HG03025 (cell line): ENCODE data around the gene FBH1.
"Not testable (repeated sequence)": the region's sequence is repeated elsewhere in the genome, so short reads cannot be mapped to it uniquely, and the experiment has no call there.

Experiments
- ATAC-seq: cut with Tn5 transposase; IDR thresholded peaks from one replicate; pipeline ENCODE4 v1.9.1; 2021; ENCODE audit warnings: mild to moderate bottlenecking, moderate library complexity; ENCODE audit not compliant: unreplicated experiment, low FRiP score

The FBH1 gene

DNA sequence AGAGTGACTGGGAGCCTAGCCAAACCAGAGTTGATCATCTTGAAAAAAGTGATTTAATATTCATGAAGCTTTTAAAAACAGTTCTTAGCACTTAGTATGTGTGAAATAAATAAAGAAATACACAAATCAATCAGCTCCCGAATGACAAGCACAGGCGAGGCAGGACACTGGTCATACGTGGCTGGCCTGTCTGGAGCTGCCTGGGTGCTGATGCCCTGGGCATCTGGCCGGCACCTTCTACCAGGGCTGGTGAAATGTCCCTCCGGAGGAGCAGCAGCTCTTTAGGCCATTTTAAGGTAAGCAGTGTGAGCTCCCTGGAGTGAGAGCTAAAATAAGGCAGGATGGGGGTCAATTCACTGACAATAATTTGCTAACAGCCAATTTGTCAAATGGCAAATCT lies 63.6 kb downstream of the FBH1 start:
- no peak for ATAC-seq

GRCh38 chr10:5956146-5956936 lies 66.3 kb downstream of the FBH1 start:
- ATAC-seq = no peak

DNA sequence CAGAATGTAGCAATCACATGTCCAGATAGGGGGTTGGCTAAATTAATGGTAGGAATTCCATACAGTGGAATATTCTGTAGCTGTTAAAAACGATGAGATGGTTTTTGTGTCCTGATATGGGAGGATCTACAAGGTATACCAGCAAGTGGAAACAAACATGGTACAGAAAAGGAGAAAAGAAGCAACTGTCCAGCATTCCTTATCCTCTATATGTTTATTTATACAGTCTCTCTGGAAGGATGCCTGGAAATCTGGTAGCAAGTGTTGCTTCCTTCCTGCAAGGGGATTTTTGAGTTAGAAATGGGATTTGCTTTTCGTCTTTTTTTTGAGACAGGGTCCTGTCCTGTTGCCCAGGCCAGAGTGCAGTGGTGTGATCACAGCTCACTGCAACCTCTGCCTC lies 68.0 kb downstream of the FBH1 start:
- ATAC-seq = no peak

GRCh38 chr10:5958675-5959074 lies 68.6 kb downstream of the FBH1 start:
- ATAC-seq = no peak

- ATAC-seq = no peak
These were observed 69.1 kb downstream of the FBH1 start for GRCh38 chr10:5959142-5959541.

DNA sequence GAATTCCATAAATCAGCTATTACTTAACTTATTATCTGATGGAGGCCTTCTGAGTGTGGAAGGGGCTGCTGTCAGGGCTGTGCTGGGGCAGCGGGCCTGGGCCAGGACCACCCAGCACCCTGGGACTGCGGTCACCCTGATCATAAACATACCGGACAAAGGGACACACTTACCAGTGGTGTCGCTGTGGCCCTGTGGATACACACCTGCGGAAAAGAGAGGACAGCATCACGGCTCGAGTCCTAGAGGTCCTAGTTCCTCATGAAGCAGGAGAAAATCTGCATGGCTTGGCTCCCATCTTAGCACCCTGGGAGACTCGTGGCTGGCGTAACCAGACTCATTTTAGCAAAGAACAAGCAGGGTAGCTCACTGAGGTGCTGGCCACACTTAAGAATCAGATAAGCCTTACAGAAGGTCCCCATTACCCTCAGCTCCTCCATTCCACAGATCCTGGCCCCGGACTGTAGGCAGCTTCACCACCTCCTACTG lies 69.6 kb downstream of the FBH1 start:
- no peak for ATAC-seq

- ATAC-seq = no peak
These were observed 70.3 kb downstream of the FBH1 start for GRCh38 chr10:5960070-5960972.

DNA sequence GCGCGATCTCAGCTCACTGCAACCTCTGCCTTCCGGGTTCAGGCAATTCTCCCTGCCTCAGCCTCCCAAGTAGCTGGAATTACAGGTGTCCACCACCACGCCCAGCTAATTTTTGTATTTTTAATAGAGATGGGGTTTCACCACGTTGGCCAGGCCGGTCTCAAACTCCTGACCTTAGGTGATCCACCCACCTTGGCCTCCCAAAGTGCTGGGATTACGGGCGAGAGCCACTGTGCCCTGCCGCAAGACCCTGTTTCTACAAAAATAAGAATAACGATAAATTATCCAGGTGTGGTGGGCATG lies 70.9 kb downstream of the FBH1 start:
- not testable (repeated sequence) for ATAC-seq

GRCh38 chr10:5961405-5962100 lies 71.5 kb downstream of the FBH1 start:
- no peak for ATAC-seq

DNA sequence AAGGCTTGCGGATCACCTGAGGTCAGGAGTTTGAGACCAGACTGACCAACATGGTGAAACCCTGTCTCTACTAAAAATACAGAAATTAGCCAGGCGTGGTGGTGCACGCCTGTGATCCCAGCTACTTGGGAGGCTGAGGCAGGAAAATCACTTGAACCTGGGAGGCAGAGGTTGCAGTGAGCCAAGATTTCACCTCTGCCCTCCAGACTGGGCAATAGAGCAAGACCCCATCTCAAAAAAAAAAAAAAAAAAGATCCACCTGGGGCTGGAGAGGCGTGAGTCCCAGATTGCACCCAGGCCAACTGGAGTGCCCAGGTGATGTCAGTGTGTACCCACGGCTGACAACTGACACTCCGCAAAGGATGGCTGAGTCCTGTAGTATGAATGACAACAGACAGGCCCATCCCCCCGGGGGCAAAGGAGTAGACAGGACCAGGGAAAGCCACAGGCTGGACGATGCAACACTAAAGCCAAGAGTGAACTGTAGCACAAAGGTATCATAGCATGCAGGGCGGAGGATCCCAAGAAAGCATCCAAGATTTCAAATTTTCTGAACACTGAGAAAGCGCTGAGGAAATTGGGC lies 72.4 kb downstream of the FBH1 start:
- ATAC-seq = not testable (repeated sequence)

DNA sequence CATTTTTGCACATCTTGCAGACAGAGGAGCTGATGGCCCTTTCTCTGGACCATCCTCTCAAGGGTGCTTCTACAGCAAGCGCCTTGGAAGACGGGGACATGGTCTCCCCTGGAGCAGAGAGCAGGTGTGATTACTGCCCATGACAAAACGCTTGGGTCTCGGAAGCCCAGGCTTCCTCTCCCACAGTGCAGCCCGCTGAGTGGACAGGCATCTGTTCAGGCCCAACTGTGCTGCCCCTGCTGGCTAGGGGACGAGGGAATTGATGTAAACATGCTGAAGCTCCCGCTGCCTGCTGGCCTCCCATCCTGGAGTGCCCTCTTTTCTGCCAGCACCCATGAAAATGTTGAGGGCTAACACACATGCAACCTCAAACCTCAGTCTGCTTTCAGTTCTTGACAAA lies 73.0 kb downstream of the FBH1 start:
- ATAC-seq = no peak

DNA sequence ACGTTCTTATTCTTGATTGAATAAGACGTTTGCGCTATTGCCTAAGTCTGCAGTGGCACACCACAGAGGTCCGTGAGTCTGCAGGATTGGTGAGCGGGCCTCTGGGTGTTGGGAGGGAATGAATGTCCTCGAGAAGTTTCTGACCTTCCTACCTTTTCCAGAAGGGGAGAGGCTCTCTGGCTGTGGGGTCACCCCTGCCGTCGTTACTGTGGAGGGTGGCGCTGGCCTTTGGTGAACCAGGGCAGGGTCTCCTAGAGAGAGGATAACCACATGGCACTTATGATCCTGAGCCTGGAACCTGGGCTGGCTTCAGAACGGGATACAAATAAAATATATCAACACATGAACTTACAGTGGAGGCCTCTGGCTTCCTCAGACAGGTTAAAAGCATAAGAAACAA lies 73.5 kb downstream of the FBH1 start:
- ATAC-seq = no peak

DNA sequence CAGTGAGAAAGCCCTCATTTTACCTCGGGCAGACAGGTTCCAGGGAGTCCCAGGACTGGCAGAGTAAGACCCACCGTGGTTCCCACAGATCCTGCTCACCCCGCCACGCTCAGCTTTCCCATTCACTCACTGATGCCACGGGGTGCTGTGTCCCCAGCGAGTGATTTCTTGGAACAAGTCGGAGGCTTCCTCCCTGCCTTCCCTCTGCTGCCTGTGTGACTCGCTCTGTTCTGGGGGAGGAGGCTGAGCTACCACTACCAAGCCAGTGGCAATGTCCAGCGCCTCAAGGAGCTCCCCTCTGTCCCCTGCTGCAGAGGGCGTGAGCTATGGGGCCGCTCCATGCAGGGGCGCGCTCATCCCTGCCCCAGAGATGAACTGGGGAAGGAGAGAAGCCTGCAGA lies 74.7 kb downstream of the FBH1 start:
- ATAC-seq = no peak

- no peak for ATAC-seq
These were observed 75.2 kb downstream of the FBH1 start for GRCh38 chr10:5965266-5965665.

- ATAC-seq = no peak
These were observed 78.1 kb downstream of the FBH1 start for GRCh38 chr10:5968037-5968680.

DNA sequence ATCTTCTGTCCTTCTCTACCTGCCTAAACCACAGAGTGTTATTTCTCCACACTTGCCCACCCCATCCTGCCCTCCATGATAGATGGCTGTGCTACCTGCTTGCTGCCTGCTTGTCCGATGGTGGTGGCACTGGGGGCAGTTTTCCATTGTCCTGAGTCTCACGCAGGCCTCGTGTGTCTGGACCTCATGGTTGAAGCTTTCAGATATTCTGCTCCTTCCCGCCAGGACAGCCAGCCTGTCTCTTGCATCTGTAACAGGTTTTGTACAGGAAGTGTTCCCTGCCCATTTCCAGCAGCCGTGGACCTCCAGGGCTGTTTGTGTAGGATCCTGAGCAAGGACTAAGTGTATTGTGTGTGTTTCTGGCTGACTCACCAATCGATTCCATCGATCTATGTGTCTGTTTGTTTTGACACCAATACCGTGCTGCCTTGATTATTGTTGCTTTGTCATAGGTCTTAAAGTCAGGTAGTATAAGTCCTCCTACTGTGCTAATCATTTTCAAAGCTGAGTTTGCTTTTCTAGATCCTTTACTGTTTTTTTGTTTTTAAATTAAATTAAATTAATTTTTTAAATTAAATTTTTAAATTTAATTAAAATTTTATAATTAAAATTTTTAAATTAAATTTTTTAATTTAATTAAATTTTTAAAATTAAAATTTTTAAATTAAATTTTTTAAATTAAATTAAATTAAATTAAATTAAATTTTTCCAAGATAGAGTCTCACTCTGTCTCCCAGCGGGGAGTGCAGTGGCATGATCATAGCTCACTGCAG lies 78.8 kb downstream of the FBH1 start:
- no peak for ATAC-seq

GRCh38 chr10:5970066-5970465 lies 80.0 kb downstream of the FBH1 start:
- no peak for ATAC-seq

GRCh38 chr10:5970527-5970926 lies 80.5 kb downstream of the FBH1 start:
- no peak for ATAC-seq

DNA sequence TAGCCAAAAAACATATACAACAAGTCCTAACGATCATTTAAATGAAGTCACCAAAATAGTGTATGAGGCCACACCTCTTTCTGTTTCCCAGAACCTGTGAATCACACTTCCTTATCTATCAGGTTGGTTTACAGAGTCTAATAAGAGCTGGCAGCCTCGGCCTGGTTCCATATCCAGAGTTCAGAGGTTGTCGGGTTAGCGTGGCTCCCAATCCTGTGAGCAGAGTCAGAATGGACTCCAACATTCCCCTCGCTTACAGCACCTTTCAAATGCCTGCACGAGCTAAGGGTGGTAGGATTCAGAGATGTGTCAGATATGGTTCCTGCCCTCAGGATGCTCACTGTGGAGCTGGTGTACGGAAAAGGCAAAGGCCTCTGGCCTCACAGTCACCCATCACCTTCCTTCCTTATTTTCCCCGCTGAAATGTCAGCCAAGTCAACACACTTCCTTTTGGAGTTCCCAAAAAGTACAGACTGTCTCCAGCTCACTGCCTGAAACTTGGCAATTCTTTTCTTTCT lies 81.3 kb downstream of the FBH1 start:
- ATAC-seq = no peak
